NT2/D1 (cell line): ENCODE measurements around the gene DNAAF5.

Experiments
- SUZ12 ChIP-seq: IDR thresholded peaks from 2 replicates; pipeline ENCODE4 v1.6.1; 2011; ENCODE audit not compliant: insufficient read length, insufficient read depth; ENCODE audit errors: extremely low read depth
- YY1 ChIP-seq: IDR thresholded peaks from 2 replicates; pipeline ENCODE4 v1.6.1; 2011; ENCODE audit not compliant: insufficient read length, insufficient read depth
- ZNF274 ChIP-seq: IDR thresholded peaks from 2 replicates; pipeline ENCODE4 v1.6.1; 2011; ENCODE audit warnings: mild to moderate bottlenecking, low read depth, low read length

- TF ChIP-seq YY1, result no peak
- TF ChIP-seq ZNF274, result no peak
- TF ChIP-seq SUZ12, result no peak
These were observed 19.9 kb downstream of the DNAAF5 start for GRCh38 chr7:746155-747061.
